HG03064 (cell line): Measurements from ENCODE around the gene CAPG.
"Not testable (repeated sequence)": the region's sequence is repeated elsewhere in the genome, so short reads cannot be mapped to it uniquely, and the experiment has no call there.

Experiments
- ATAC-seq: cut with Tn5 transposase; IDR thresholded peaks from one replicate; pipeline ENCODE4 v1.9.1; 2021; ENCODE audit warnings: low read depth; ENCODE audit not compliant: unreplicated experiment

The CAPG gene

GRCh38 chr2:85398426-85399182 lies 11.6 kb downstream of the CAPG start:
- ATAC-seq, result no peak

GRCh38 chr2:85397925-85398331 lies 12.2 kb downstream of the CAPG start:
- no peak for ATAC-seq

DNA sequence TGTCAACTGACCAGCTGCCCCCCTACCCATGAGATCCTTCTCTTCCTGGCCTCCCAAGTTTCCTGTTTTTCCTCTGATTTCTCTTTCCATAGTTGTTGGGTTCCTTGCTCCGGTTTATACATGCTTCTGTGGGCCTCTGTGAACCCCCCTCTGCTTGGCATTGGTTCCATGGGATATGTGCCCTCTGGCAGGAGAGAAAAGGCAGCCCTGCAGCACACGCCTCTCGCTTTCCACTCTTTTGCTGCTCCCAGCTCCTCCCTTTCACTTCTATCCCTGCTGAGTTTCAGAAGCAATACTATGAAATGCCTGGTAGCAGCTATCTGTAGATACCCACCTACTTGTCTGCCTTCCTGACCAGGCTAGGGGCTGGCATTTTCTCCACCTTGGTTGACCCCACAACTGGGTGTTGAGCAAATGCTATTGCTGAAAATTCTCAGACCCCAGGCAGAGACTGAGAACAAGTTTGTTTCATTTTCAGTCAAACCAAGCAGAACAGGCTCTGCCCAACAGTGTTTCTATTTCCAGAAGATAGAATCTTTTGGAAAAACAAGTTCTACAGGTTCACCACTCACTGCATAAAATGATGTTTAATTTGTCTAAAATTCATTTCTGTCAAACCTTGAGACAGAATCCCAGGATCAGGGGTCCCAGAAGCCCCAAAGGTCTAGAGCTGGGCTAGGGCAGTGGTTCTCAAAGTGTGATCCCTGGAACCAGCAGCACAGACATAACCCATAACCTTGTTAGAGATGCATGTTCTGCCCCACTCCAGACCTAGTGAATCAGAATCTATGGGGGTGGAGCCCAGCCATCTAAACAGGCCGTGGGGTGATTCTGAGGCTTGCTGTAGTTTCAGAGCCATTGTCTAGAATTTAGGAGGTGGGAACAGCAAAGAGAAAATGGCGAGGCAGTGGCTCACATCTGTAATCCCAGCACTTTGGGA lies 13.4 kb downstream of the CAPG start:
- ATAC-seq, result no peak

- no peak for ATAC-seq
These were observed 14.2 kb downstream of the CAPG start for GRCh38 chr2:85395912-85396475.

DNA sequence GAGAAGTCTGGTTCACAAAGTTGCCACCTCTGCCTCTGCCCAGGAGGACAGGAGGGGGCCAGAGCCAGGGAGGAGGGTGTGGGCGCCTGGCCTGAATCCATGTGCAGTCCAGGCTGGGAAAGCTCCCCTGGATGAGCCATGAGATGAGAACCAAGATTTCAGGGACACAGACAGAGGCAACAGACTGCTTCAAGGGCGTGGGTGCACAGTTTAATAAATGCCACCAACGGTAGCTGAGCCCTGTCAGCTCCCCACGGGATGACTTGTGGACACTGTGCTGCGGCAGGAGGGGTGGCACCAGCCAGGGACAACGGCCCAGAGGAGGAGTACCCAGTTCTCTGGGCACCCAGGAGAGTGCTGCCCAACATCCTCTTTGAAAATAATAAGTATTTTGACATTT lies 15.2 kb downstream of the CAPG start:
- no peak for ATAC-seq

DNA sequence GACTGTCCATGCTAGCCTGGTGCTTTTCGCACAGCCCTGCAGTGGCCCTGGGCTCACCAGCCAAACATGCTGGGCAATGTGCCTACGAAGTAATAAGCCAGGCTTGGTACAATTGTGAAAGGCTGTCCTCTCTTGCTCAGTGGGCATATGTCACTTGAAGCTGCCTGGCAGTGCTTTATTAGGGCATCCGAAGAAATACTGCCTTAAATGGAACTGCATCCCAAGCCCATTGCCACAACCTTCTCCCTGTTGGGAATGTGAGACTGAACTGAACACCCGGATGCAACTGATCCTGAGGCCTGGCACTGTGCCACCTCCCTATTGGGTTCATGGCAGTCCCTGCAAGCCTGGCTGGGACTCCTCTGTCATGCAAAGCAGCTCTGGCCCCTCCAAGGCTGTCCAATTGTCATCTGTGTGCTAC lies 15.9 kb downstream of the CAPG start:
- no peak for ATAC-seq

- ATAC-seq, result no peak
These were observed 16.3 kb downstream of the CAPG start for GRCh38 chr2:85393836-85394235.

DNA sequence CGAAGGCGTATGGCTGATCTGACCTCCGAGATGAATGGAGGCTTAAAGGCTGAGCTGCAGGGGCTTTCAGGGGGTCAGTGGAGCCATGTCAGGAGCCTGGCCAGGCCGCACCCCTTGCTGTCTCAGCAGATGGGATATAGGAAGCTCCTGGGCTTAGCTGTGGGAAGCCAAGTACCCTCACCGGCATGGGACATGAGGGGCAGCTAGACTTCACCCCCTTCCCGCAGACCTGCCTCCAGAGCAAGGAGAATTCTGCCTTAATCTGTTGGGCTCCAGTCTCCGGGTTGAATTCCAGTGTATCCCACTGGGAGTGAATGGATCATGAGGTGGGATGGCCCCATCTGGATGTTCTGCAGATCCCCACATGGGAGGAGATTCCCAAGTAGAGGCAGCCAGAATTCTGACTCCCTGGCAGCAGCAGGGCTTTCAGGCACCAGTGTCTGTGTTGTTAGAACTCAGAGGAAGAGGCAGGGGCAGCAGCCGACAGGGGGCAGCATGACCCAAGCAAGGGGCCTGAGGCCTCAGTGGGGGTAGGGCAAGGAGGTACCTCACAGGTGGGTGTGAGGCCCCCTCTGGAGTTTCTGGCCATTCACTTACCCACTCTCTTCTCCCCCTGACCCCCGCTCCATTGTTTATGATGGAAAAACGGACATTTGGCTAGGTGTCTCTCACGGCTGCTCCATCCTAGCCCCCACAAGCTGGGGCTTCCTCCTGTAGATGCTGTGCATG lies 19.1 kb downstream of the CAPG start:
- no peak for ATAC-seq

GRCh38 chr2:85388878-85389538 lies 21.2 kb downstream of the CAPG start:
- no peak for ATAC-seq

GRCh38 chr2:85387754-85388153 lies 22.4 kb downstream of the CAPG start:
- no peak for ATAC-seq

GRCh38 chr2:85385746-85386145 lies 24.4 kb downstream of the CAPG start:
- ATAC-seq, result no peak

DNA sequence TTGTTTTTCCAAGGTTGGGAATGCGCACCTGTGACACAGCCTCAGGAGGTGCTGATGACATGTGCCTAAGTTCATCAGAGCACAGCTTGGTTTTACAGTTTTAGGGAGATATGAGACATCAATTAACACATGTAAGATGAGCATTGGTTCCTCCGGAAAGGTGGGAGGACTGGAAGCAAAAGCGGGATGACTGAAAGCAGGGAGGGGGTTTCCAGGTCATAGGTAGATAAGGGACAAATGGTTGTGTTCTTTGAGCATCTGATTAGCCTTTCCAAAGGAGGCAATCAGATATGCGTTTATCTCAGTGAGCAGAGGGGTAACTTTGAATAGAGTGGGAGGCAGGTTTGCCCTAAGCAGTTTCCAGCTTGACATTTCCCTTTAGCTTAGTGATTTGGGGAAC lies 26.3 kb downstream of the CAPG start:
- ATAC-seq, result no peak

- not testable (repeated sequence) for ATAC-seq
These were observed 27.0 kb downstream of the CAPG start for GRCh38 chr2:85383151-85383550.

DNA sequence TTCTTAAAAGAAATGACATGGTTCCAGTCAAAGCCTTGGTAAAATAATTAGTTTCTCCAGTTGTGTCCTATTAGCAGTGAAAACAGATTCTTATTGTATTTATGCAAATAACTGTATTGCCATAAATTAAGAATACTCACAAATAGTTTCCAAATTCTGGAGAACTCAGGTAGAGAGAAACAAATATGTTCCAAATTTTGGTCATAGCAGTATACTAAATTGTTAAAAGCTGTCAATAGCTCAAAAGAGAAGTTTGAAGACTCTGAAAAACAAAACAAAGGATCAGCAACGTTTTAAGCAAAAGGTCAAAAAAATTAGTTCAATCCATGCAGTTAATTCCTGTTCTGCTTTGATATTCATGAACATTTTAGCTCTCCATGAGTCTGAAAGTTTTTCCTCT lies 30.1 kb downstream of the CAPG start:
- no peak for ATAC-seq

GRCh38 chr2:85378257-85378656 lies 31.9 kb downstream of the CAPG start:
- ATAC-seq, result no peak

DNA sequence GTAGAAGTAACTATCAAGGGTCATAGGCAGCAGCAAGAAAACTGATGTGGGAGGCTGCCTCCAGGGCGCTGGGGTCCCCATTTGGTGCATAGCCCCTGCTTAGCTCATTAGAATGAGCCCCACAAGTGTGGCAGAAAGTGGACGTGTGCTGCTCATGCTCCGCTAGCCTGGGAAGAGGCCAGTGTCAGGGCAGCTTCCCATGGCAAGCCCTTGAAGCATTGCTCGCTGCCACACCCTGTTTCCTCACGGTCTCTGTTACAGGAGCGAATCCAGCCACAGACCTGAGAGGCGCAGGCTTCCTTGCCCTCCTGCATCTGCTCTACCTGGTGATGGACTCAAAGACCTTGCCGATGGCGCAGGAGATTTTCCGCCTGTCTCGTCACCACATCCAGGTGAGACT lies 33.1 kb downstream of the CAPG start:
- ATAC-seq, result no peak

DNA sequence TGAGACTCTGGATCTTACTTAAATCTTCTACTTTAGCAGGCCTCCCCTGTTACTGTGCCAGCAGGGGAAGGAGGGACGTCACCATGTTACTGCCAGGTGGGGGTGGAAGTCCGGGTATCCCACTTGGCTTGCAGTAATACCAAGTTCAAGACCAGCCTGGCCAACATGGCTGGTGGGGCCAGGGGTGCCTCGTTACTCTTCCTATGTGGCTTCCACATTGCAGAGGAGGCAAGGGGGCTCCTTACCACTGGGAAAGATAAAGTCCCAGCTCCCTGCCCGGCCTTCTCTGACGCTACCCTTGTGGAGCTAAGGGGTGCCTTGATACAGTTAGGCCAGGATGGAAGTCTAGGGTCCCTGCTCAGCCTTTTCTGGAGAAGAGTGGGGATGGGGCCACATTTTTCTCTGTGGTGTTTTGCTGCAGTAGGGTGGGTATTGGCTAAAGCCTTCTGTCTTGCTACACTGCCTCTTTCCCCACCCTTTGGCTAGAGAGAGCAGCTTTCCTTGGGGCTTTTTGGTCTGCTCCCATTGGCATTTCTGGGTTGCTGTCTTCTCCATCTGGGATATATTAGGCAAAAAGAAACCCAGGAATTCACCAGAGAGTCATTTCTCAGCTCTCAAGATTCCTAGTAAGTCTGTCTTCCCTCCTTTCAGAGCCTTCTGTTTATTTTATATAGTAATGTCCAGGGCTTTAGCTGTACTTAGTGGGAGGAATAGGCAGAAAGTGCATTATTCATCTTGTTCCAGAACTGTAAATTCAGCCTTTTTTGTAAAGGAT lies 33.7 kb downstream of the CAPG start:
- ATAC-seq, result no peak

DNA sequence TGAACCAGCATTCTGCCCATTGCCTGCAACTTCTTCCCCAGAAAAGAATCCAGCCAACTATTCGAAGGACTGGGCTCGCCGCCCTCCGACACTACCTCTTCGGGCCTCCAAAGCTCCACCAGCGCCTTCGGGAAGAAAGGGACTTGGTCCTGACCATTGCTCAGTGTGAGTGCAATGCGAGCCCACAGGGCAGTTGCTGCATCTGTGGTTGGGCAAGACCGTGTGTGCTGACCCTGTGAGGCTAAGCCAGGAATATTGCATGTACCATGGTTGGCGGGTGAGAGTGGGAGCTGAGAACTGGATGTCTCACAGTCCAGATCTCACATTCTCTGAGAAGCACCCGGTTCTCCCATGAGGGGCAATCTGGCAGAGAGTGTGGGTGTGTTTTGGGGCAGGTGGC lies 39.1 kb downstream of the CAPG start:
- ATAC-seq, result no peak

GRCh38 chr2:85369500-85369899 lies 40.7 kb downstream of the CAPG start:
- ATAC-seq, result no peak
